A673 (cell line): ENCODE data around the gene ZNF644.

ENCODE experiments used
- EZH2 ChIP-seq: fragments of 200-600 bp; sonication (generic); IDR thresholded peaks from 2 replicates; pipeline ENCODE4 v1.6.1; 2017; ENCODE audit warnings: borderline replicate concordance, low read depth, mild to moderate bottlenecking, mixed read lengths, antibody characterized with exemption, low read length; ENCODE audit not compliant: poor library complexity, severe bottlenecking
- TF ChIP-seq, protein P1 (sequence below): fragments of 300-800, 200-600 bp; sonication (generic); conservative IDR thresholded peaks from 2 replicates; pipeline ENCODE4 v1.5.1; 2017; ENCODE audit warnings: low read depth, mild to moderate bottlenecking, antibody characterized with exemption, low read length, moderate library complexity, mixed read lengths

DNA sequence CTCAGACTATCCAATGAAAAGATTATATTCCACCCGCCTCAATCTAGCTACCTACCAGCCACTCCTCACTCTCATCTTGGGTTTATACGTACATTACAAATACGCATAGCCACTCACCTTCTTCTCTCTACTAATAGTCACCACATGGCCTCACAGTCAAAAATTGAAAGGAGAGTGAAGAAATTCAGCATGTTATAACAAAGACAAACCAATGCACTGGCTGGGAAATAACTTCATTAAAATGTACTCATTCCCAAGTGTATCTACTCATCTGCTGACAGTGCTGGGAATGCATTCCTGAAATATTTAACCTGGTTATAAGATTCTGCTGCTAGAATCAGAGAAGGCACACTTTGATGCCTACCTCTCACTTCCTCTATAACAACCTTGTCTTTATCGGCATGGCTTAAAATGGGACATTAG is 6.5 kb downstream of the ZNF644 start:
- no peak for TF ChIP-seq EZH2
- TF ChIP-seq, protein P1, sequence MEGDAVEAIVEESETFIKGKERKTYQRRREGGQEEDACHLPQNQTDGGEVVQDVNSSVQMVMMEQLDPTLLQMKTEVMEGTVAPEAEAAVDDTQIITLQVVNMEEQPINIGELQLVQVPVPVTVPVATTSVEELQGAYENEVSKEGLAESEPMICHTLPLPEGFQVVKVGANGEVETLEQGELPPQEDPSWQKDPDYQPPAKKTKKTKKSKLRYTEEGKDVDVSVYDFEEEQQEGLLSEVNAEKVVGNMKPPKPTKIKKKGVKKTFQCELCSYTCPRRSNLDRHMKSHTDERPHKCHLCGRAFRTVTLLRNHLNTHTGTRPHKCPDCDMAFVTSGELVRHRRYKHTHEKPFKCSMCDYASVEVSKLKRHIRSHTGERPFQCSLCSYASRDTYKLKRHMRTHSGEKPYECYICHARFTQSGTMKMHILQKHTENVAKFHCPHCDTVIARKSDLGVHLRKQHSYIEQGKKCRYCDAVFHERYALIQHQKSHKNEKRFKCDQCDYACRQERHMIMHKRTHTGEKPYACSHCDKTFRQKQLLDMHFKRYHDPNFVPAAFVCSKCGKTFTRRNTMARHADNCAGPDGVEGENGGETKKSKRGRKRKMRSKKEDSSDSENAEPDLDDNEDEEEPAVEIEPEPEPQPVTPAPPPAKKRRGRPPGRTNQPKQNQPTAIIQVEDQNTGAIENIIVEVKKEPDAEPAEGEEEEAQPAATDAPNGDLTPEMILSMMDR, result no peak
